ENCODE data around the gene C3orf62.
A peak's percentile ranks its signal among the peaks of the same experiment; 100 is the strongest.
"Not testable (repeated sequence)": the region's sequence is repeated elsewhere in the genome, so short reads cannot be mapped to it uniquely, and the experiment has no call there.

The C3orf62 gene

DNA sequence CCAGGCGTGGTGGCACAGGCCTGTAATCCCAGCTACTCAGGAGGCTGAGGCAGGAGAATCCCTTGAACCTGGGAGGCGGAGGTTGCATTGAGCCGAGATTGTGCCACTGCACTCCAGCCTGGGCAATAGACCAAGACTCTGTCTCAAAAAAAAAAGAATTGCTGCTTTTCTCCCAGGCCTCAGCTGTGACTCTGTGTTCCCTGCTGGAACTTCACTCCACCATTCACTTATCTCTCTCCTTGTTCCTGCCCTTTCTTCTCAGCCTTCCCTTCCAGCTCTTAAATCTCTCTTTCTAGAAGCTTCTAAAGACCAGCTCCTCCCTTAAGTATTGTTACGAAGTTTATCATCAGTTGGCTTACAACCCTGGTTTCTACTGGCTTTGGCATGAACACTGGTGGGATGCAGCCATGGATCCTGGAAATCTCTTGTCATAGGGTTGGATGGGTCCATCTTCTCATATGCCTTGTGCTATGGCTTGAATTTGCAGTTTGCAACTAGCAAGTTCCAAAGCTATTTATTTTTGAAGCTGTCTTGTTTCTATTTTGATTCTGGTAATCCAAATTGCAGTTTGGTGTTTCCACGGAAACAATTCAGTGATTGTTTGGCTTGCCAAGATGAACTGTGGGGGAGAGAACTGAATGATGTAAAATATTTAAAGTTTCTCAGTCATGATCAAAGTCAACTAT, 10.5 kb downstream of the C3orf62 start:
- DNase-seq = no peak

DNA sequence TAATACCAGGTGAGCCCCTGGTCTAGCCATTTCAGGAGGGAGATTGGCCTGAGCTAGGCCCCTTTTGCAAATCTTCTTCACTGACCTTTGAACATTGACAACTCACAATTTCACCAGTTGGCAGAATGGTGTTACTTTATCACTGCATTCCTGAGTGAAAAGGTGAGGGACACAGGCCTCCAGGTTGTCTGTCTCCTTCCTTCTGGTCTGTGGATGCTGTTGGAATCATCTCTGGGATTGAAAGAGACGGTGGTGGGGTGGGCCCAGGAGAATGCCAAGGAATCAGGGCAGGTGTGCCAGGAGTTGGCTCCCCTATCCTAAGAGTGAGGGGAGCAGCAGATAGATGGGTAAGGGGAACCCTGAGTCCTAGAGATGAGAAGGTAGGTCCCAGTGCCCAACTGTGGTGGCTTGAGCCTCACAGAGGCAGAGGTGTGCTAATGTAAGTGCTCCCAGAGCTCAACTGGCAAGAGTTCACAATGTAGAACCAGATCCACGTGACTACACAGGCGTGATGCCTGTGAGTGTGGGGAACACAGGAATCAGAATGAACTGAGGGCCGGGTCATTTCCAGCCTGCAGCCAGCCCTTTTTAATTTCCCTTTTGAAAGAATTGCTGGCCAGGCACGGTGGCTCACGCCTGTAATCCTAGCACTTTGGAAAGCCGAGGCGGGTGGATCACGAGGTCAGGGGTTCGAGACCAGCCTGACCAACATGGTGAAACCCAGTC, 11.2 kb downstream of the C3orf62 start:
- no peak for DNase-seq

DNA sequence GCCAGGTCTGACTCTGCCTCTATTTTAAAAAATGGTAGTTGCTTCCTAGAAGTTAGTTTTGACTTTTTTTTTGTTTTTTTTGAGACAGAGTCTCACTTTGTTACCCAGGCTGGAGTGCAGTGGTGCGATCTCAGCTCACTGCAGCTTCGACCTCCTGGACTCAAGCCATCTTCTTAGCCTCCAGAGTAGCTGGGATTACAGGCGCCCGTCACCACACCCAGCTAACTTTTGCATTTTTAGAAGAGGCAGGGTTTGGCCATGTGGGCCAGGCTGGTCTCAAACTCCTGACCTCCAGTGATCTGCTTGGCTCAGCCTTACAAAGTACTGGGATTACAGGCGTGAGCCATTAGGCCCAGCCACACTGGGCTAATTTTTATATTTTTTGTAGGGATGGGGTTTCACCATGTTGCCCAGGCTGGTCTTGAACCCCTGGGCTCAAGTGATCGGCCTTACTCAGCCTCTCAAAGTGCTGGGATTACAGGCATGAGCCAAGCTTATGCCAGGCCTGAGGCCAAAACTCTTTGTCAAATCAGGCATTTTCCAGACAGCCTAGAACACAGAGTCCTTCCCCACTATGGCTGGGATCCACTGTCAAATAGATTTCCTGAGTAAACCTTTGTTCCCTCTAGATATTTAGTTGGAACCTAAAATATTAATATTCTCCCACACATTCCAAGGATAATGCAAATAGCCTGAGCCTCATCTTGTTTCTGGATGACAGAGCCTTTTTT, 13.7 kb downstream of the C3orf62 start:
- DNase-seq = no peak

DNA sequence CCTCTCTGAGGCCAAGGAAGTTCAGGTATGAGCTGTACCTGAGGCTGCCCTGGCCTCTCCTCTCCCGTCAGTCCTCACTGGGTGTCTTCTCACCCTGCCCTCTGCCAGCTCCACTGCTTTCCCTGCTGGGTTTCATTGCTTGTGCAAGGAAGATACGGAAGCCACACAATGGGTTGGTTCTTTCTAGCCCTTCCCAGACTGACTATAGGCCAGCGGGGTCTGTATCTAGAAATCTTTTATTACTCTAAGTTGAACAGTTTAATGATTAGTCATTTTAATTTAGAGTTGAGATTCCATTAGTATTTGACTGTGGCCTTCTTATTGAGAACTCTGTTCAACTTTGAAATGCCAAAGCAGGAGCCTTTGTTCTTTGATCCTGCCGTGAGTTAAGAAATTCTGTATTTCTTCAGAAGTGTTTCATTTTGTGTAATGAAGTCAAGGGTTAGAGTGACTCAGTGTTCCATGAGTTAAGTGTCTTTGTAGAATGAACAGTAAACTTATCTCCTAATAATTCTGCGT, 16.2 kb downstream of the C3orf62 start:
- no peak for DNase-seq

DNA sequence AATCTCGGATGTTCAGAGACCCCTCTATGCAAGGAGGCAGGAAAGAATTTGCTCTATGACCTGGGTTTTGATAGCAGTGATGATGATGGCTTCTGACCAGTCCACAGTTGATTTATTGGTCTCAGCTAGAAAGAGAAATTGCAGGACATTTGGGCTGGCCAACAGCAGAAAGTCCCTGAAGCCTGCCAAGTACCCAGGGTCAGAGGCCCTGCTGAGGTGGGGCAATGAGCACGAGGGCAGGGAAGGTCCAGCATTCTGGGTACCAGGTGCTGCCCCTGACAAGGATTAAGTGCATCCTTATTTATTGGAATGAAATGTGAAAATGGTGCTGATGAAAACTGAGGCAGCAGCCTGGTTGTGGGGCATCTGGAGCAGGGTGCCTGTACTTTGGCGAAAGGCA, 19.8 kb downstream of the C3orf62 start:
- DNase-seq = no peak

DNA sequence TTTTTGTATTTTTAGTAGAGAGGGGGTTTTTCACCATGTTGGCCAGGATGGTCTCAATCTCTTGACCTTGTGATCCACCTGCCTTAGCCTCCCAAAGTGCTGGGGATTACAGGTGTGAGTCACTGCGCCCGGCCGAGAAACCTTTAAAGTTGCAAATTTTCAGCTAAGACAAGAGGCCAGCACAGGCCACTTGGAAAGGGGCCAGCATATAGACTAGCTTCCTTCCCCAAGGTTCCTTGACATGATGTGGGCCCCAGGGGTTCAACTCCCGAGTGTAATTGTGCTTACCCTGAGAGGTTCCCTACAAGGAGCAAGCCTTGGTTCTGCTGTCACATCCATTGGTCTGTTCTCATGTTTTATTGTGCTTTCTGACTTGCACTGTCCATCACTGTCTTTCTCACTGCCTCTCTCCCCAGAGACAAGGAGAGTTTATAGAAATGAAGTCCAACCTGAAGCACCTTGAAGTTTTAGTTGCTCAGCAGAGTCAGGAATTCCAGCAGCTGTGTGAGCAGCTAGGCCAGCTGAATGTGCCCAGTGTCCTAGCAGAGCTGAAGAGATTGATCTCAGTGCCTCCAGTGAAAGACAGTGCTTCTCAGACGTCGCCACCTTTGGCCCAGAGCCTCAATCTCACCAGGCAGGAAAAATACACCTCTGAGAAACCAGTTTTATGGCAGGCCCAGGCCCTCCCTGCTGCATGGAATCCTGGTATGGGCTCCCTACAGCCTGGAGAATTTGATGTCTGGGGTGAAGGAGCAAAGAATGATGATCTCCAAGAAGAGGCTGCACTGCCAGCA, 21.1 kb downstream of the C3orf62 start:
- DNase-seq = no peak

DNA sequence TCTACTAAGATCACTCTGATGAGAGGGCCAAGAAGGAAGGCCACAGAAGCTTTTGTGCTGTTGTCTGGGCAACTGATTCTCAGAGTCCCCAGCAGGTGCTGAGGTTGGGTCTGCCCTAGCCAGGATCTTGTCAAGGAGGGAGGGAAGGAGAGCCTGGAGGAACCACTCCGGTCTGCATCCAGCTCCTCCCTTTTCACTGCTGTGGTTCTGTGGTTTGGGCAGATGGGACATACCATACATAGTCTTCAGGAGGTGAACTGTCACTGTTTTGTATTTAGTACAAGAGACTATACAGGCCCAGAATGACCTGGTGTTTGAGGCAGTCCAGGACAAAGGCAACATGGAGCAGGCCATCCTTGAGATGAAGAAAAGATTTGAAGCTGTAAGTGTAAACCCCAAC, 21.9 kb downstream of the C3orf62 start:
- peak; percentile 83 for DNase-seq

DNA sequence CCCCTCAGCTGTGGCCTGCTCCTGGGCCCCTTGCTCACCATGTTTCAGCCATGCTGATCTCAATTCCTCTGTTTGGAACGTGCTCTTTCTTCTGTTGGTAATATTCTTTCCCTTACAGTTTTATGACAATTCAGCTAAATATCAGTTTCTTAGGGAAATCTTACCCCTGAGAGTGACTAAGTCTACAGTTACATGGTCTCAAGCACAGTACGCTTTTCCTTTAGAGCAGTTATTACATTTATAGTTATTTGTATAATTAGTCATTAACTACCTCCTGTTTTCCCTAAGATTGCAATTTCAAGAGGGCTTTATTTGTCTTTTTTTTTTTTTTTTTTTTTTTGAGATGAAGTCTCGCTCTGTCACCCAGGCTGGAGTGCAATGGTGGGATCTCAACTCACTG, 23.5 kb downstream of the C3orf62 start:
- DNase-seq = no peak

DNA sequence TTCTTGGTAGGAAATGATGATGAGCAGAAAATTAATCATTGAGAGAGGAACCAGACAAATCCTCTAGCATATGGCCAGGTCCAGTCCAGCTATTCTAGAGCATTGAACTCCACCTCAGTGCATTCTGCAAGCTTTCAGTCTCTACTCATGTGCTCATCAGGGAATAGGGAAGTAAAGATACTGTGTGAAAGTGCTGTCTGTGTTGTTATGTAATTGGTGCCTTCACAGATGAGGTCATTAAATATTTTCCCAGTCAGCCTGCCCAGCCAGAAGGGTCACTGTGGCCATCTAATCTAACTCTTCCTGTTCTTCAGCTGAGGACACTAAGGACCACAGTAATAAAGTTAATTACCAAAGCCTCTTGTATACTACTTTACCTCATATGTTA, 28.2 kb downstream of the C3orf62 start:
- peak; percentile 91 for DNase-seq

DNA sequence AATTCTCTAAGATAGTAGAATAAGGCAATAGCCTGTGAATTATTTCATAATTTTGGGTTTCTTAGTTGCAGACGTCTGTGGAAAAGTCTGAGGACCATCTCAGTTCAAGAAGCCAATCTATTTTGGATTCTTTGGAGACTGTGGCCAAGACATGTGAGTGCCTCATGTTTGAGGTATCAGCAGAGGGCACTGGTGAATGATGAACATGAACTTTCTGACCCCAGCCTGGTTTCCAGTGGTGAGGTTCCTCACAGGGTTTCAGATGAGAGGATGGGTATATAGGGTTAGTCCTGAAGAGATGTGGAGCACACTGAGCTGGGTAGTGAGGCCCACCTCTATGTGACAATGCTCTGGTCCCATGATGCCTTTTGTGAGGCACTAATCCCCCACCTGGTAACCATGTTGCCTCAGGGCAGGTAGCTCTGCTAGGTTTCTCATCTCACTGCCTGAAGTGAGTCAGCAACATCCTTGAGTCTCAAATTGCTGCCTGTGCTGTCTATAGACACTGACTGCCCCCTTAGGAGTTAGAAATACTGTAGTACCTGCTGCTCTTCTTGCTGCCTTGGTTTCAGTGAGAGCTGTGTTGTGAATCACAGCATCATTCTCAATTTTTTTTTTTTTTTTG, 32.3 kb downstream of the C3orf62 start:
- peak; percentile 62 for DNase-seq

DNA sequence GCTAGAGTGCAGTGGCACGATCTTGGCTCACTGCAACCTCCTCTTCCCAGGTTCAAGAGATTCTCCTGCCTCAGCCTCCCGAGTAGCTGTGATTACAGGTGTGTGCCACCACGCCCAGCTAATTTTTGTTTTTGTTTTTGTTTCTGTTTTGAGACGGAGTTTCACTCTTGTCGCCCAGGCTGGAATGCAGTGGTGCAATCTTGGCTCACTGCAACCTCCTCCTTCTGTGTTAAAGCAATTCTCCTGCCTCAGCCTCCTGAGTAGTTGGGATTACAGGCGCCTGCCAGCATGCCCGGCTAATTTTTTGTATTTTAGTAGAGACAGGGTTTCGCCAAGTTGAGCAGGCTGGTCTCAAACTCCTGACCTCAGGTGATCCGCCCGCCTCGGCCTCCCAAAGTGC, 36.9 kb downstream of the C3orf62 start:
- not testable (repeated sequence) for DNase-seq

DNA sequence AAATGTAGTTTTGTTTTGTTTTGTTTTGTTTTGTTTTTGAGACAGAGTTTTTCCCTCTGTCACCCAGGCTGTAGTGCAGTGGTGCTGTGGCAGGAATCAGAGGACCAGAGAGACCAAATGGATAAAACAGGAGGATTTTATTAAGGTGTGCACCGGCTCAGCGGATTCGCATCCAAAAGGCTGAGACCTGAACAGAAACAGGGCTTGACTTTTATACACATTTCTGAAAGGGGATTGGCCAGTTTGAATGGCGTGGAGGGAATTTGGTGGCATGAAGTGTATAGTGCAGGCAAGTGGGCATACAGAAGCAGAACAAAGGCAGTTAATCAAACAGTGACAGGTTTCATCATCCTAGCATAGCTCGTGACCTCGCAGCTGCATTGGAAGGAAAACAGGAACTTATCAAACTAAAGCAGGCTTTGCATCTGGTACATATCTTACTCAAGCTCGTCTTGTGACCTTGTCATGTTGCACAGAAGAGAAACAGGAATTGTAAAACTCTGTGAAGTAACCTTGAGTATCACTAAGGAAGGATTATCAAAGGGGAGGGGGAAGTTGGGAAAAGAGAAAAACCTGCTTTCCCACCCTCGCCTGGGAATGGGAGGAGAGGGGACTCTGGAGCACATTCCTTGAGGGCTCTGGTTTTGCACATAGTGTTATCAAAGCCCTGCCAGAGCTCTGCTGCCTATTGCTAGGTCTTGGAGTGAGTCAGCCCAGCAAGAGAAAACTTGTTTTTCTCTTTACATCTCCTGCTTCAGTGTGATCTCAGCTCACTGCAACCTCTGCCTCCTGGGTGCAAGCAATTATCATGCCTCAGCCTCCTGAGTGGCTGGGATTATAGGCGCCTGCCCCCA, 38.5 kb downstream of the C3orf62 start:
- DNase-seq = peak; percentile 100

DNA sequence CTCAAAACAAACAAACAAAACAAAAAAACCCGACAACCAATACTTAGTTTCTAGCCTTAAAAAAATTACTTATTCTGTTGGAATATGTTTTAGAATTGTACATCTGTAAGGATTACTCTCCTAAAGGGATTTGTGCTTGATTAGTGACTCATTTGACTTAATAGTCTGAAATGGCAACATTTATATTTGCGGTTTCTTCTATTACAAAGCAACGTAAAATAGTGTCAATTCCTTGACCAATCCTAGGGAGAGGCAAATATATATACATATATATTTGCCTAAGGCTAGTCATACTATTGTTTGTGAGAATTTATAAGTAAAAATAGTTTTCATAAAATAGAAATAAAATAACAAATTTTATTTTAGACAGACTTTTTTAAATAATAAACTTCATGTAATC, 39.7 kb downstream of the C3orf62 start:
- DNase-seq = no peak

DNA sequence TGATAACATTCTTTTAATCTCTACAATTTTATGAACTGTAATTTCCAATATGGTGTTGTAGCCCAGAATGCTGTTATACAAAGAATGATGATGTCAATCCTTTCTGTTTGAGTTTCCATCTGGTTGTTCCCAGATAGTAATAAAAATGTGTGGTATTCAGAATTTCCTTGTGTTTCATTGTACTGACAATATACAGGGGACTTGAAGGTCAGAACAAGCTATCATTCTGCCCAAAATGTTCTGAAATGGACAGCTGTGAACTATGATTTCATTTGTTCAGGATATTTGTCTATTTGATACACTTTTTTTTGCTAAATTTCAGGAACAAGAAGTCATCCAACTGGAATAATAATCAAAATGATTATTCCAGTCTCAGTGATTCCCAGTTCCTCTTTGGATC, 40.8 kb downstream of the C3orf62 start:
- no peak for DNase-seq

DNA sequence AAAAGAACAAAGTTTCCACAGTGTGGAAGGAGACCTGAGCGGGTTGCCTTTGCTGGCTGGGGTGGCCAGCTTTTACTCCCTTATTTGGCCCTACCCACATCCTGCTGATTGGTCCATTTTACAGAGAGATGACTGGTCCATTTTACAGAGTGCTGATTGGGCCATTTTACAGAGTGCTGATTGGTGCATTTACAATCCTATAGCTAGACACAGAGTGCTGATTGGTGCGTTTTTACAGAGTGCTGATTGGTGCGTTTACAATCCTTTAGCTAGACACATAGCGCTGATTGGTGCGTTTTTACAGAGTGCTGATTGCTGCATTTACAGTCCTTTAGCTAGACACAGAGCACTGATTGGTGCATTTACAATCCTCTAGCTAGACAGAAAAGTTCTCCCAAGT, 48.2 kb downstream of the C3orf62 start:
- not testable (repeated sequence) for DNase-seq

DNA sequence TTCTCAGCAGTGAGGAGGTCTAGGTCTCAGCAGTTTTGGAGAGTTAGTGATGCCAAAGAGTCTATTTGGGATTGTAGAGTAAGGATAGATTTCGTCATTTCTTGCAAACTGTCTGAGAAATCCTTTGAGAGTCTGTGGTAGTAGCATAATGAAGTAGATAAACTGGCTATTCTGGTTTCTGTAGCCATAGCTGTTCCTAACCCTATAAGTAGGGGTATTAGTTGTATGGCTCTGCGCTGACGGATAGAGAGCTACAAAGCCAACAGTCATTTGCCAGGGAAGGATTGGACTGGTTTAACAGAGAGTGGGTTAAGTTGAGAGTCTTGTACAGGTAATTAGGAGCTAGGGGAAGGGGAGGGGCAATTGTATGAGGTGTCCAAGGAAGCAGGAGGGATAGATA, 55.0 kb downstream of the C3orf62 start:
- no peak for DNase-seq

DNA sequence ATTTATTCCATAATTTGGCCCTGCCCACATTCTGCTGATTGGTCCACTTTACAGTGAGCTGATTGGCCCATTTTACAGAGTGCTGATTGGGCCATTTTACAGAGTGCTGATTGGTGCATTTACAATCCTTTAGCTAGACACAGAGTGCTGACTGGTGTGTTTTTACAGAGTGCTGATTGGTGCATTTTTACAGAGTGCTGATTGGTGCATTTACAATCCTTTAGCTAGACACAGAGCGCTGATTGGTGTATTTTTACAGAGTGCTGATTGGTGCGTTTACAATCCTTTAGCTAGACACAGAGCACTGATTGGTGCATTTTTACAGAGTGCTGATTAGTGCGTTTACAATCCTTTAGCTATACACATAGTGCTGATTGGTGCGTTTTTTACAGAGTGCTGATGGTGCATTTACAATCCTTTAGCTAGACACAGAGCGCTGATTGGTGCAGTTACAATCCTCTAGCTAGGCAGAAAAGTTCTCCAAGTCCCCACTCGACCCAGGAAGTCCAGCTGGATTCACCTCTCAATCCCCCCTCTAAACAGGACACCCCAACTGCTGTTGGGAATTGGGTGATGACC, 56.0 kb downstream of the C3orf62 start:
- not testable (repeated sequence) for DNase-seq

DNA sequence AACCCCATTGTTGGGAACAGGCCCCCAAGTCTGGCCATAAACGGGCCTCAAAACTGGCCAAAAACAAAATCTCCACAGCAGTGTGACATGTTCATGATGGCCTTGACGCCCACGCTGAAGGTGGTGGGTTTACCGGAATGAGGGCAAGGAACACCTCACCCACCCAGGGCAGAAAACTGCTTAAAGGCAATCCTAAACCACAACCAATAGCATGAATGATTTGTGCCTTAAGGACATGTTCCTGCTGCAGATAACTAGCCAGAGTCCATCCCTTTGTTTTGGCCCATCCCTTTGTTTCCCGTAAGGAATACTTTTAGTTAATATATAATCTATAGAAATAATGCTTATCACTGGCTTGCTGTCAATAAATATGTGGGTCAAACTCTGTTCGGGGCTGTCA, 57.9 kb downstream of the C3orf62 start:
- no peak for DNase-seq

All from MV-4-11 (cell line).